Liver (tissue), 9 donors: ENCODE data around the gene UBR3. TPM values are rescaled to one million over a fixed set of nuclear protein-coding genes. Genes with fewer than 3 reads are reported as not detected.

Experiments
- DNase-seq: peaks from one replicate; pipeline ENCODE4 v3.0.0-alpha.2; 2017; ENCODE audit warnings: low spot score
- H3K27ac ChIP-seq, 2 donors: one replicate each; pipeline ENCODE4 v1.7.0; 2013; ENCODE audit warnings: inconsistent platforms in 2 of 2, low read length in 2 of 2, control low read depth in 1 of 2, low read depth in 1 of 2, mild to moderate bottlenecking in 1 of 2
- H3K27me3 ChIP-seq, 4 donors: one replicate each; pipeline versions ENCODE4 v1.6.1 to v1.7.0; 2013; ENCODE audit warnings: low read length in 3 of 4, inconsistent platforms in 1 of 4, mild to moderate bottlenecking in 1 of 4, moderate library complexity in 1 of 4; ENCODE audit not compliant: control insufficient read depth in 4 of 4, insufficient read depth in 4 of 4
- H3K36me3 ChIP-seq, 4 donors: one replicate each; pipeline versions ENCODE4 v1.6.1 to v1.7.0; 2013; ENCODE audit warnings: low read length in 3 of 4, mild to moderate bottlenecking in 3 of 4, low read depth in 1 of 4, moderate library complexity in 1 of 4; ENCODE audit not compliant: control insufficient read depth in 4 of 4, insufficient read depth in 3 of 4
- H3K4me1 ChIP-seq, 4 donors: one replicate each; pipeline versions ENCODE4 v1.6.1 to v1.7.0; 2013; ENCODE audit warnings: low read length in 3 of 4, mild to moderate bottlenecking in 3 of 4, moderate library complexity in 1 of 4; ENCODE audit not compliant: control insufficient read depth in 4 of 4, insufficient read depth in 4 of 4
- H3K4me3 ChIP-seq, 3 donors: one replicate each; pipeline versions ENCODE4 v1.6.1 to v1.7.0; 2013; ENCODE audit warnings: low read length in 3 of 3, control low read depth in 1 of 3, low read depth in 1 of 3, mild to moderate bottlenecking in 1 of 3
- H3K9ac ChIP-seq, 2 donors: one replicate each; pipeline ENCODE4 v1.7.0; 2013; ENCODE audit warnings: low read length in 2 of 2, mild to moderate bottlenecking in 2 of 2, moderate library complexity in 2 of 2, control low read depth in 1 of 2, low read depth in 1 of 2
- H3K9me3 ChIP-seq, 4 donors: one replicate each; pipeline versions ENCODE4 v1.6.1 to v1.7.0; 2013; ENCODE audit warnings: low read length in 3 of 4; ENCODE audit not compliant: control insufficient read depth in 4 of 4
- EGR1 ChIP-seq, 2 donors: IDR thresholded peaks; 2 replicates each; pipeline ENCODE4 v1.6.1; 2016 to 2018; ENCODE audit warnings: antibody characterized with exemption in 2 of 2, low read depth in 2 of 2
- FOXA1 ChIP-seq: IDR thresholded peaks from 2 replicates; pipeline ENCODE4 v1.6.1; 2016; ENCODE audit warnings: antibody characterized with exemption
- FOXA2 ChIP-seq: IDR thresholded peaks from 2 replicates; pipeline ENCODE4 v1.6.1; 2016; ENCODE audit warnings: antibody characterized with exemption
- GABPA ChIP-seq, 2 donors: IDR thresholded peaks in 1 of 2; conservative IDR thresholded peaks in 1 of 2; 2 replicates each; pipeline ENCODE4 v1.6.1; 2016; ENCODE audit warnings: antibody characterized with exemption in 2 of 2, mild to moderate bottlenecking in 1 of 2, moderate library complexity in 1 of 2
- HNF4A ChIP-seq, 2 donors: conservative IDR thresholded peaks; 2 replicates each; pipeline ENCODE4 v1.6.1; 2016; ENCODE audit warnings: antibody characterized with exemption in 2 of 2, mild to moderate bottlenecking in 2 of 2
- HNF4G ChIP-seq: IDR thresholded peaks from 2 replicates; pipeline ENCODE4 v1.6.1; 2016; ENCODE audit warnings: antibody characterized with exemption
- JUND ChIP-seq, 2 donors: IDR thresholded peaks; 2 replicates each; pipeline ENCODE4 v1.6.1; 2016; ENCODE audit warnings: antibody characterized with exemption in 2 of 2
- NR2F2 ChIP-seq: IDR thresholded peaks from 2 replicates; pipeline ENCODE4 v1.6.1; 2016; ENCODE audit warnings: antibody characterized with exemption
- RAD21 ChIP-seq, 2 donors: IDR thresholded peaks; 2 replicates each; pipeline ENCODE4 v1.6.1; 2016; ENCODE audit warnings: antibody characterized with exemption in 2 of 2, mild to moderate bottlenecking in 2 of 2
- RXRA ChIP-seq, 2 donors: IDR thresholded peaks; 2 replicates each; pipeline ENCODE4 v1.6.1; 2017 to 2018; ENCODE audit warnings: antibody characterized with exemption in 2 of 2, mild to moderate bottlenecking in 1 of 2
- SP1 ChIP-seq: IDR thresholded peaks from 2 replicates; pipeline ENCODE4 v1.6.1; 2018; ENCODE audit warnings: antibody characterized with exemption, mild to moderate bottlenecking
- TAF1 ChIP-seq: conservative IDR thresholded peaks from 2 replicates; pipeline ENCODE4 v1.6.1; 2016; ENCODE audit warnings: antibody characterized with exemption, mild to moderate bottlenecking
- YY1 ChIP-seq: IDR thresholded peaks from 2 replicates; pipeline ENCODE4 v1.6.1; 2016; ENCODE audit warnings: antibody characterized with exemption, mild to moderate bottlenecking
- WGBS: extraction: QIAGEN DNeasy Blood & Tissue Kit; methylation state at CpG from one replicate; pipeline ENCODE4 v1.1.7; 2013; 5-methylcytosine and 5-hydroxymethylcytosine counted together
- polyA plus RNA-seq, 2 donors: library from polyadenylated mRNA; stranded (reverse) in 1 of 2; unstranded in 1 of 2; fragments of 200-250 nt in 1 of 2; fragments of >200 nt in 1 of 2; fragmentation: Nextera tagmentation in 1 of 2; extraction: Ambion mirVana in 1 of 2; gene quantifications; one replicate each; pipeline versions ENCODE4 v1.2.1 to v1.2.3, GENCODE V29; 2013 to 2015
- total RNA-seq, 2 donors: library from RNA; depleted of rRNA; stranded (reverse); fragments of >200 nt; gene quantifications; one replicate each; pipeline ENCODE4 v1.2.3, GENCODE V29; 2014
- TF ChIP-seq, protein P1 (sequence below): IDR thresholded peaks from 2 replicates; pipeline ENCODE4 v1.6.1; 2016; ENCODE audit warnings: antibody characterized with exemption
- TF ChIP-seq, protein P2 (sequence below): fragments of 150-350 bp; IDR thresholded peaks from 2 replicates; pipeline ENCODE4 v1.5.1; 2017; ENCODE audit warnings: improper control_type of control experiment, low read depth, low read length; ENCODE audit not compliant: missing input control
- TF ChIP-seq, protein P3 (sequence below): IDR thresholded peaks from 2 replicates; pipeline ENCODE4 v1.6.1; 2016; ENCODE audit warnings: antibody characterized with exemption
- TF ChIP-seq, protein P4 (sequence below): IDR thresholded peaks from 2 replicates; pipeline ENCODE4 v1.6.1; 2016; ENCODE audit warnings: antibody characterized with exemption, mild to moderate bottlenecking
- TF ChIP-seq, protein P5 (sequence below): IDR thresholded peaks from 2 replicates; pipeline ENCODE4 v1.6.1; 2016; ENCODE audit warnings: antibody characterized with exemption
- donor health status: healthy.
- donor health status: healthy.
- donor health status: healthy.
- donor health status: healthy.
- donor health status: healthy.

UBR3 gene
- total and polyA plus RNA-seq, 4 donors = 8.5 to 69.4 (median 28.4) TPM

DNA sequence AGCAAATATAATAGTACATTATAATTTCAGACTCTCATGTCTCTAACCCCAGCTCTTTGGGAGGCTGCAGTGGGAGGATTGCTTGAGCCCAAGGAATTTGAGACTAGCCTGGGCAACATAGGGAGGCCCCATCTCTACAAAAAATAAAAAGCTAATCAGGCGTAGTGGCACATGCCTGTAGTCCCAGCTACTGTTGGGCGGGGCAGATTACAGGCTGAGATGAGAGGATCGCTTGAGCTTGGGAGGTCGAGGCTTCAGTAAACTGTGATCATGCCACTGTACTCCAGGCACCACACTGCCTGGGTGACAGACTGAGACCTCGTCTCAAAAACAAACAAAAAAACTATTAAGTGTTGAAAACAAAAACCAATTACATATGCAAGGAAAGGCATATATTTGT lies 227.7 kb downstream of the UBR3 start:
- no peak overlapping the region for H3K9ac ChIP-seq
- WGBS = 95% methylated on average over 5 of the region's 5 CpGs

DNA sequence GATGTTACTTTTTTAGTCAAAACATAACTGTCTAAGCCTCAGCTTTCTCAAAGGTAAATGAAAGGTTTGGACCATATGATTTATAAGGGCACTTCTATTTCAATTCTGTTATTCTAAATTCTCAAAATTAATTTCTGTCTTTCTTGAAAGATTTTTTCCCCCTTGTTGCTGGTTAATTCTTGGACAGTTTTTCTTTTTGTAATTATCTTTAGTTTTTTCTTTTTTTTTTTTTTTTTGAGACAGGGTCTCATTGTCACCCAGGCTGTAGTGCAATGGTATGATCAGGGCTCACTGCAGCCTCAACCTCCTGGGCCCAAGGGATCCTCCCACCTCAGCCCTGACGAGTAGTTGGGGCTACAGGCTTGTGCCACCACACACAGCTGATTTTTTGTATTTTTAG lies 229.6 kb downstream of the UBR3 start:
- 84% methylated on average over 1 of the region's 1 CpG for WGBS
- Histone ChIP-seq H3K9me3 (no peaks in the 10 kb centered on the region), H3K4me3 (no peak overlapping the region), H3K36me3 (peaks cover 1 to 22% (median 11%) of the 10 kb centered on the region in 4 donors), H3K9ac (no peak overlapping the region), H3K27ac (no peak overlapping the region), H3K4me1 (no peaks in the 10 kb centered on the region), H3K27me3 (no peaks in the 10 kb centered on the region)
- DNase-seq = no peak
- TF ChIP-seq JUND (IDR thresholded peaks at IDR 0.05) = no peak
- no peak for TF ChIP-seq RXRA (IDR thresholded peaks at IDR 0.05)
- no peak for TF ChIP-seq FOXA2
- TF ChIP-seq, protein P1, sequence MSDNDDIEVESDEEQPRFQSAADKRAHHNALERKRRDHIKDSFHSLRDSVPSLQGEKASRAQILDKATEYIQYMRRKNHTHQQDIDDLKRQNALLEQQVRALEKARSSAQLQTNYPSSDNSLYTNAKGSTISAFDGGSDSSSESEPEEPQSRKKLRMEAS = no peak
- TF ChIP-seq HNF4G = no peak
- TF ChIP-seq TAF1 = no peak
- TF ChIP-seq, protein P2, sequence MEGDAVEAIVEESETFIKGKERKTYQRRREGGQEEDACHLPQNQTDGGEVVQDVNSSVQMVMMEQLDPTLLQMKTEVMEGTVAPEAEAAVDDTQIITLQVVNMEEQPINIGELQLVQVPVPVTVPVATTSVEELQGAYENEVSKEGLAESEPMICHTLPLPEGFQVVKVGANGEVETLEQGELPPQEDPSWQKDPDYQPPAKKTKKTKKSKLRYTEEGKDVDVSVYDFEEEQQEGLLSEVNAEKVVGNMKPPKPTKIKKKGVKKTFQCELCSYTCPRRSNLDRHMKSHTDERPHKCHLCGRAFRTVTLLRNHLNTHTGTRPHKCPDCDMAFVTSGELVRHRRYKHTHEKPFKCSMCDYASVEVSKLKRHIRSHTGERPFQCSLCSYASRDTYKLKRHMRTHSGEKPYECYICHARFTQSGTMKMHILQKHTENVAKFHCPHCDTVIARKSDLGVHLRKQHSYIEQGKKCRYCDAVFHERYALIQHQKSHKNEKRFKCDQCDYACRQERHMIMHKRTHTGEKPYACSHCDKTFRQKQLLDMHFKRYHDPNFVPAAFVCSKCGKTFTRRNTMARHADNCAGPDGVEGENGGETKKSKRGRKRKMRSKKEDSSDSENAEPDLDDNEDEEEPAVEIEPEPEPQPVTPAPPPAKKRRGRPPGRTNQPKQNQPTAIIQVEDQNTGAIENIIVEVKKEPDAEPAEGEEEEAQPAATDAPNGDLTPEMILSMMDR = no peak
- no peak for TF ChIP-seq NR2F2
- TF ChIP-seq, protein P3, sequence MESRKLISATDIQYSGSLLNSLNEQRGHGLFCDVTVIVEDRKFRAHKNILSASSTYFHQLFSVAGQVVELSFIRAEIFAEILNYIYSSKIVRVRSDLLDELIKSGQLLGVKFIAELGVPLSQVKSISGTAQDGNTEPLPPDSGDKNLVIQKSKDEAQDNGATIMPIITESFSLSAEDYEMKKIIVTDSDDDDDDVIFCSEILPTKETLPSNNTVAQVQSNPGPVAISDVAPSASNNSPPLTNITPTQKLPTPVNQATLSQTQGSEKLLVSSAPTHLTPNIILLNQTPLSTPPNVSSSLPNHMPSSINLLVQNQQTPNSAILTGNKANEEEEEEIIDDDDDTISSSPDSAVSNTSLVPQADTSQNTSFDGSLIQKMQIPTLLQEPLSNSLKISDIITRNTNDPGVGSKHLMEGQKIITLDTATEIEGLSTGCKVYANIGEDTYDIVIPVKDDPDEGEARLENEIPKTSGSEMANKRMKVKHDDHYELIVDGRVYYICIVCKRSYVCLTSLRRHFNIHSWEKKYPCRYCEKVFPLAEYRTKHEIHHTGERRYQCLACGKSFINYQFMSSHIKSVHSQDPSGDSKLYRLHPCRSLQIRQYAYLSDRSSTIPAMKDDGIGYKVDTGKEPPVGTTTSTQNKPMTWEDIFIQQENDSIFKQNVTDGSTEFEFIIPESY = no peak
- TF ChIP-seq YY1 = no peak
- no peak for TF ChIP-seq HNF4A (conservative IDR thresholded peaks at IDR 0.05)
- no peak for TF ChIP-seq GABPA (IDR thresholded peaks at IDR 0.05 in 1 of 2, conservative IDR thresholded peaks at IDR 0.05 in 1 of 2)
- no peak for TF ChIP-seq SP1
- TF ChIP-seq EGR1 (IDR thresholded peaks at IDR 0.05; ENCODE audit: low read depth in 2 of 2) = no peak

More for the DNA sequence above, 227.7 kb downstream of the UBR3 start:
- H3K4me1 ChIP-seq = no peaks in the 10 kb centered on the region
- peaks cover 1 to 25% (median 7%) of the 10 kb centered on the region in 4 donors for H3K36me3 ChIP-seq
- no peaks in the 10 kb centered on the region for H3K9me3 ChIP-seq
- no peak overlapping the region for H3K4me3 ChIP-seq
- TF ChIP-seq, protein P4, sequence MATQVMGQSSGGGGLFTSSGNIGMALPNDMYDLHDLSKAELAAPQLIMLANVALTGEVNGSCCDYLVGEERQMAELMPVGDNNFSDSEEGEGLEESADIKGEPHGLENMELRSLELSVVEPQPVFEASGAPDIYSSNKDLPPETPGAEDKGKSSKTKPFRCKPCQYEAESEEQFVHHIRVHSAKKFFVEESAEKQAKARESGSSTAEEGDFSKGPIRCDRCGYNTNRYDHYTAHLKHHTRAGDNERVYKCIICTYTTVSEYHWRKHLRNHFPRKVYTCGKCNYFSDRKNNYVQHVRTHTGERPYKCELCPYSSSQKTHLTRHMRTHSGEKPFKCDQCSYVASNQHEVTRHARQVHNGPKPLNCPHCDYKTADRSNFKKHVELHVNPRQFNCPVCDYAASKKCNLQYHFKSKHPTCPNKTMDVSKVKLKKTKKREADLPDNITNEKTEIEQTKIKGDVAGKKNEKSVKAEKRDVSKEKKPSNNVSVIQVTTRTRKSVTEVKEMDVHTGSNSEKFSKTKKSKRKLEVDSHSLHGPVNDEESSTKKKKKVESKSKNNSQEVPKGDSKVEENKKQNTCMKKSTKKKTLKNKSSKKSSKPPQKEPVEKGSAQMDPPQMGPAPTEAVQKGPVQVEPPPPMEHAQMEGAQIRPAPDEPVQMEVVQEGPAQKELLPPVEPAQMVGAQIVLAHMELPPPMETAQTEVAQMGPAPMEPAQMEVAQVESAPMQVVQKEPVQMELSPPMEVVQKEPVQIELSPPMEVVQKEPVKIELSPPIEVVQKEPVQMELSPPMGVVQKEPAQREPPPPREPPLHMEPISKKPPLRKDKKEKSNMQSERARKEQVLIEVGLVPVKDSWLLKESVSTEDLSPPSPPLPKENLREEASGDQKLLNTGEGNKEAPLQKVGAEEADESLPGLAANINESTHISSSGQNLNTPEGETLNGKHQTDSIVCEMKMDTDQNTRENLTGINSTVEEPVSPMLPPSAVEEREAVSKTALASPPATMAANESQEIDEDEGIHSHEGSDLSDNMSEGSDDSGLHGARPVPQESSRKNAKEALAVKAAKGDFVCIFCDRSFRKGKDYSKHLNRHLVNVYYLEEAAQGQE = no peak
- TF ChIP-seq, protein P2 = no peak
- TF ChIP-seq, protein P5, sequence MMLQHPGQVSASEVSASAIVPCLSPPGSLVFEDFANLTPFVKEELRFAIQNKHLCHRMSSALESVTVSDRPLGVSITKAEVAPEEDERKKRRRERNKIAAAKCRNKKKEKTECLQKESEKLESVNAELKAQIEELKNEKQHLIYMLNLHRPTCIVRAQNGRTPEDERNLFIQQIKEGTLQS = no peak
- TF ChIP-seq RAD21 (IDR thresholded peaks at IDR 0.05) = no peak
- no peak for TF ChIP-seq FOXA2
- TF ChIP-seq SP1 = no peak
- TF ChIP-seq HNF4A (conservative IDR thresholded peaks at IDR 0.05) = no peak
- no peak for TF ChIP-seq HNF4G
- TF ChIP-seq RXRA (IDR thresholded peaks at IDR 0.05) = no peak
- TF ChIP-seq FOXA1 = no peak
- TF ChIP-seq, protein P1 = no peak
- no peak for TF ChIP-seq TAF1
- no peak for TF ChIP-seq EGR1 (IDR thresholded peaks at IDR 0.05; ENCODE audit: low read depth in 2 of 2)
- no peak for TF ChIP-seq GABPA (IDR thresholded peaks at IDR 0.05 in 1 of 2, conservative IDR thresholded peaks at IDR 0.05 in 1 of 2)
- no peaks in the 10 kb centered on the region for H3K27me3 ChIP-seq
- H3K27ac ChIP-seq = no peak overlapping the region
- DNase-seq = peak; percentile 46
